PC-3 (cell line): ENCODE measurements around the gene TTLL7.

Experiments used
- CTCF ChIP-seq: fragments of 300-600 bp; sonication (generic); conservative IDR thresholded peaks from 2 replicates; pipeline ENCODE4 v1.5.1; 2017; ENCODE audit warnings: antibody characterized with exemption, low read depth, mild to moderate bottlenecking, low read length
- EZH2 ChIP-seq: fragments of 300-600 bp; sonication (generic); IDR thresholded peaks from one replicate; pipeline ENCODE4 v1.6.1; 2017; ENCODE audit warnings: antibody characterized with exemption, mild to moderate bottlenecking, low read length; ENCODE audit not compliant: unreplicated experiment
- EZH2phosphoT487 ChIP-seq: fragments of 300-600 bp; sonication (generic); IDR thresholded peaks from 2 replicates; pipeline ENCODE4 v1.6.1; 2018; ENCODE audit warnings: mild to moderate bottlenecking, antibody characterized with exemption, low read length, borderline replicate concordance

- peak; percentile 45 for TF ChIP-seq CTCF
- no peak for TF ChIP-seq EZH2
- no peak for TF ChIP-seq EZH2phosphoT487
These were observed 93.5 kb downstream of the TTLL7 start for GRCh38 chr1:83905315-83905907.
